NCI-H2171 (cell line): ENCODE results near the gene RAD23A.
"Not testable (repeated sequence)": the region's sequence is repeated elsewhere in the genome, so short reads cannot be mapped to it uniquely, and the experiment has no call there.

ENCODE experiments used
- DNase-seq: peaks from one replicate; lab custom pipeline; 2025; lab: John Stamatoyannopoulos, UW

The RAD23A gene

GRCh38 chr19:12945479-12946091, at the start of gene RAD23A:
TSS of gene RAD23A (plus strand) at chr19:12945862. CDS start at chr19:12945949, 87 bp downstream.
- DNase-seq, result peak; percentile 99

- DNase-seq, result no peak
Measured at GRCh38 chr19:12896460-12896859, 49.2 kb upstream of the RAD23A start.

GRCh38 chr19:12899891-12900518, 45.7 kb upstream of the RAD23A start:
- DNase-seq, result no peak

- DNase-seq, result no peak
Measured at GRCh38 chr19:12907166-12907565, 38.5 kb upstream of the RAD23A start.

GRCh38 chr19:12912571-12912970, 33.1 kb upstream of the RAD23A start:
- DNase-seq, result peak; percentile 70

GRCh38 chr19:12913011-12913561, 32.6 kb upstream of the RAD23A start:
- DNase-seq, result peak; percentile 96

GRCh38 chr19:12913851-12914690, 31.6 kb upstream of the RAD23A start:
- DNase-seq, result no peak

- DNase-seq, result not testable (repeated sequence)
Measured at GRCh38 chr19:12915860-12916259, 29.8 kb upstream of the RAD23A start.

- DNase-seq, result no peak
Measured at GRCh38 chr19:12918253-12918652, 27.4 kb upstream of the RAD23A start.

- DNase-seq, result no peak
Measured at GRCh38 chr19:12921047-12921446, 24.6 kb upstream of the RAD23A start.

- DNase-seq, result no peak
Measured at GRCh38 chr19:12922959-12923358, 22.7 kb upstream of the RAD23A start.

GRCh38 chr19:12924621-12925310, 20.9 kb upstream of the RAD23A start:
- DNase-seq, result no peak

- no peak for DNase-seq
Measured at GRCh38 chr19:12930002-12930645, 15.5 kb upstream of the RAD23A start.

- no peak for DNase-seq
Measured at GRCh38 chr19:12932392-12933286, 13.0 kb upstream of the RAD23A start.

- peak; percentile 91 for DNase-seq
Measured at GRCh38 chr19:12933287-12934072, 12.2 kb upstream of the RAD23A start, which contains the start of gene FARSA. TSS of gene FARSA (minus strand) at chr19:12933711. CDS start at chr19:12933696, 15 bp downstream.

GRCh38 chr19:12935071-12935470, 10.6 kb upstream of the RAD23A start:
- no peak for DNase-seq

- DNase-seq, result no peak
Measured at GRCh38 chr19:12936582-12936981, 9.1 kb upstream of the RAD23A start.

GRCh38 chr19:12937093-12937926, 8.4 kb upstream of the RAD23A start:
- DNase-seq, result no peak
